IgD-negative memory B cell (primary cell): Measurements from ENCODE around the gene ZPBP2. TPM values are rescaled to one million over a fixed set of nuclear protein-coding genes. Genes with fewer than 3 reads are reported as not detected.
"Not testable (repeated sequence)": the region's sequence is repeated elsewhere in the genome, so short reads cannot be mapped to it uniquely, and the experiment has no call there.

Experiments used
- H3K27ac Mint-ChIP-seq, 3 donors: one replicate each; pipeline ENCODE4 v1.8.0; 2020 to 2022; ENCODE audit warnings: mild to moderate bottlenecking in 3 of 3, mixed read lengths in 3 of 3, moderate library complexity in 1 of 3
- H3K27me3 Mint-ChIP-seq: one replicate; pipeline ENCODE4 v1.8.0; 2021; ENCODE audit warnings: mixed read lengths
- H3K36me3 Mint-ChIP-seq: one replicate; pipeline ENCODE4 v1.8.0; 2020; ENCODE audit warnings: mild to moderate bottlenecking, mixed read lengths
- H3K4me1 Mint-ChIP-seq, 3 donors: one replicate each; pipeline ENCODE4 v1.8.0; 2020 to 2022; ENCODE audit warnings: mixed read lengths in 3 of 3, mild to moderate bottlenecking in 1 of 3
- H3K4me3 Mint-ChIP-seq, 4 donors: one replicate each; pipeline ENCODE4 v1.8.0; 2020 to 2022; ENCODE audit warnings: mild to moderate bottlenecking in 4 of 4, mixed read lengths in 4 of 4, moderate library complexity in 3 of 4
- H3K9me3 Mint-ChIP-seq, 3 donors: one replicate each; pipeline ENCODE4 v1.8.0; 2020 to 2021; ENCODE audit warnings: mixed read lengths in 3 of 3, mild to moderate bottlenecking in 1 of 3
- polyA plus RNA-seq: library from polyadenylated mRNA; unstranded; fragments of 300-500 nt; fragmentation: Illumina TruSeq; gene quantifications from one replicate; pipeline ENCODE4 v1.2.3, GENCODE V29; 2021

ZPBP2 gene
- polyA plus RNA-seq, 1 donor from 2014 or later, result 0.84 TPM

GRCh38 chr17:39838784-39839183 is 29.2 kb upstream of the ZPBP2 start:
- Mint-ChIP-seq H3K27me3 (no peaks in the 10 kb centered on the region), H3K36me3 (peaks cover 17% of the 10 kb centered on the region), H3K9me3 (peaks cover 0 to 5% (median 2%) of the 10 kb centered on the region in 3 donors), H3K4me1 (peaks cover 48 to 55% (median 50%) of the 10 kb centered on the region in 3 donors), H3K4me3 (peak overlapping the region in 1 of 4 donors; percentile 49), H3K27ac (peak overlapping the region in 1 of 3 donors; percentile 47)

- peaks cover 0 to 2% (median 2%) of the 10 kb centered on the region in 3 donors for H3K9me3 Mint-ChIP-seq
- H3K4me1 Mint-ChIP-seq, result peaks cover 49 to 60% (median 52%) of the 10 kb centered on the region in 3 donors
- peaks cover 10% of the 10 kb centered on the region for H3K36me3 Mint-ChIP-seq
- H3K27me3 Mint-ChIP-seq, result no peaks in the 10 kb centered on the region
- peak overlapping the region in 2 of 4 donors; percentile 63 to 67 for H3K4me3 Mint-ChIP-seq
- H3K27ac Mint-ChIP-seq, result peak overlapping the region; percentile 8 to 92 (median 71)
Measured at GRCh38 chr17:39841134-39841683, 26.8 kb upstream of the ZPBP2 start.

- peaks cover 63 to 70% (median 66%) of the 10 kb centered on the region in 3 donors for H3K4me1 Mint-ChIP-seq
- peak overlapping the region in 3 of 4 donors; percentile 8 to 60 (median 30) for H3K4me3 Mint-ChIP-seq
- peaks cover 0 to 2% (median 0%) of the 10 kb centered on the region in 3 donors for H3K9me3 Mint-ChIP-seq
- H3K27me3 Mint-ChIP-seq, result no peaks in the 10 kb centered on the region
- peak overlapping the region in 2 of 3 donors; percentile 26 to 70 for H3K27ac Mint-ChIP-seq
- H3K36me3 Mint-ChIP-seq, result peaks cover 8% of the 10 kb centered on the region
Measured at GRCh38 chr17:39845052-39845846, 22.8 kb upstream of the ZPBP2 start.

GRCh38 chr17:39846205-39846604 is 21.8 kb upstream of the ZPBP2 start:
- Mint-ChIP-seq H3K27me3 (no peaks in the 10 kb centered on the region), H3K4me1 (peaks cover 59 to 67% (median 62%) of the 10 kb centered on the region in 3 donors), H3K9me3 (peaks cover 0 to 2% (median 0%) of the 10 kb centered on the region in 3 donors), H3K27ac (peak overlapping the region in 2 of 3 donors; percentile 19 to 70), H3K4me3 (peak overlapping the region in 1 of 4 donors; percentile 52), H3K36me3 (peaks cover 5% of the 10 kb centered on the region)

- peaks cover 9% of the 10 kb centered on the region for H3K36me3 Mint-ChIP-seq
- peak overlapping the region in 2 of 4 donors; percentile 71 to 88 for H3K4me3 Mint-ChIP-seq
- peak overlapping the region; percentile 1 to 87 (median 68) for H3K27ac Mint-ChIP-seq
- H3K9me3 Mint-ChIP-seq, result no peaks in the 10 kb centered on the region
- H3K27me3 Mint-ChIP-seq, result no peaks in the 10 kb centered on the region
- peaks cover 56 to 61% (median 60%) of the 10 kb centered on the region in 3 donors for H3K4me1 Mint-ChIP-seq
Measured at GRCh38 chr17:39848600-39848999, 19.4 kb upstream of the ZPBP2 start.

- not testable (repeated sequence) for H3K9me3 Mint-ChIP-seq, H3K4me3 Mint-ChIP-seq, H3K27ac Mint-ChIP-seq, H3K27me3 Mint-ChIP-seq
- peaks cover 54 to 60% (median 60%) of the 10 kb centered on the region in 3 donors for H3K4me1 Mint-ChIP-seq
- peaks cover 10% of the 10 kb centered on the region for H3K36me3 Mint-ChIP-seq
Measured at GRCh38 chr17:39850186-39850585, 17.8 kb upstream of the ZPBP2 start.

GRCh38 chr17:39852239-39852638 is 15.8 kb upstream of the ZPBP2 start:
- no peaks in the 10 kb centered on the region for H3K27me3 Mint-ChIP-seq
- H3K4me1 Mint-ChIP-seq, result peaks cover 50 to 61% (median 58%) of the 10 kb centered on the region in 3 donors
- H3K27ac Mint-ChIP-seq, result peak overlapping the region; percentile 36 to 90 (median 71)
- H3K4me3 Mint-ChIP-seq, result peak overlapping the region; percentile 1 to 88 (median 48)
- peaks cover 10% of the 10 kb centered on the region for H3K36me3 Mint-ChIP-seq
- no peaks in the 10 kb centered on the region for H3K9me3 Mint-ChIP-seq

- H3K4me3 Mint-ChIP-seq, result peak overlapping the region in 3 of 4 donors; percentile 50 to 67 (median 60)
- H3K4me1 Mint-ChIP-seq, result peaks cover 45 to 59% (median 54%) of the 10 kb centered on the region in 3 donors
- peak overlapping the region in 2 of 3 donors; percentile 8 to 71 for H3K27ac Mint-ChIP-seq
- no peaks in the 10 kb centered on the region for H3K9me3 Mint-ChIP-seq
- no peaks in the 10 kb centered on the region for H3K27me3 Mint-ChIP-seq
- peaks cover 12% of the 10 kb centered on the region for H3K36me3 Mint-ChIP-seq
Measured at GRCh38 chr17:39854909-39855308, 13.1 kb upstream of the ZPBP2 start.

- Mint-ChIP-seq H3K36me3 (peaks cover 15% of the 10 kb centered on the region), H3K4me1 (peaks cover 48 to 59% (median 58%) of the 10 kb centered on the region in 3 donors), H3K4me3 (peak overlapping the region in 1 of 4 donors; percentile 12)
- not testable (repeated sequence) for H3K27me3 Mint-ChIP-seq, H3K9me3 Mint-ChIP-seq, H3K27ac Mint-ChIP-seq
Measured at GRCh38 chr17:39855911-39856649, 11.9 kb upstream of the ZPBP2 start.

GRCh38 chr17:39861235-39861634 is 6.8 kb upstream of the ZPBP2 start:
- H3K27me3 Mint-ChIP-seq, result no peaks in the 10 kb centered on the region
- no peaks in the 10 kb centered on the region for H3K9me3 Mint-ChIP-seq
- H3K36me3 Mint-ChIP-seq, result peaks cover 16% of the 10 kb centered on the region
- peak overlapping the region; percentile 0 to 93 (median 44) for H3K27ac Mint-ChIP-seq
- H3K4me3 Mint-ChIP-seq, result peak overlapping the region; percentile 87 to 97 (median 96)
- H3K4me1 Mint-ChIP-seq, result peaks cover 33 to 39% (median 36%) of the 10 kb centered on the region in 3 donors

GRCh38 chr17:39863244-39863917 is 4.6 kb upstream of the ZPBP2 start:
- Mint-ChIP-seq H3K4me3 (peak overlapping the region; percentile 96 to 100 (median 97)), H3K27ac (peak overlapping the region; percentile 89 to 98 (median 94))

GRCh38 chr17:39863918-39864746 is 3.9 kb upstream of the ZPBP2 start, which contains the start of gene IKZF3:
IKZF3 (minus strand) TSS chr17:39864312; CDS start chr17:39864126, 186 bp downstream.
- H3K4me3 Mint-ChIP-seq, result peak within 1 kb of the TSS; percentile 96 to 100 (median 97)
- H3K4me1 Mint-ChIP-seq, result peaks cover 39 to 43% (median 41%) of the 10 kb centered on the region in 3 donors
- peaks cover 16% of the 10 kb centered on the region for H3K36me3 Mint-ChIP-seq
- peaks cover 0 to 3% (median 0%) of the 10 kb centered on the region in 3 donors for H3K9me3 Mint-ChIP-seq
- H3K27ac Mint-ChIP-seq, result peak within 1 kb of the TSS; percentile 89 to 98 (median 94)
- no peaks in the 10 kb centered on the region for H3K27me3 Mint-ChIP-seq

More at GRCh38 chr17:39863244-39863917, 4.6 kb upstream of the ZPBP2 start:
- Mint-ChIP-seq H3K4me1 (peaks cover 35 to 42% (median 37%) of the 10 kb centered on the region in 3 donors), H3K9me3 (no peaks in the 10 kb centered on the region), H3K36me3 (peaks cover 16% of the 10 kb centered on the region), H3K27me3 (no peaks in the 10 kb centered on the region)

GRCh38 chr17:39866013-39866730 is 1.8 kb upstream of the ZPBP2 start:
- peaks cover 6% of the 10 kb centered on the region for H3K36me3 Mint-ChIP-seq
- peak overlapping the region; percentile 89 to 98 (median 94) for H3K27ac Mint-ChIP-seq
- H3K27me3 Mint-ChIP-seq, result no peaks in the 10 kb centered on the region
- H3K9me3 Mint-ChIP-seq, result peaks cover 0 to 3% (median 0%) of the 10 kb centered on the region in 3 donors
- H3K4me1 Mint-ChIP-seq, result peaks cover 32 to 45% (median 36%) of the 10 kb centered on the region in 3 donors
- H3K4me3 Mint-ChIP-seq, result peak overlapping the region in 3 of 4 donors; percentile 75 to 100 (median 97)
